K562 (cell line): ENCODE results near the gene LCNL1. TPM values are rescaled to one million over a fixed set of nuclear protein-coding genes. Genes with fewer than 3 reads are reported as not detected.
A peak's percentile ranks its signal among the peaks of the same experiment; 100 is the strongest.

Experiments used
- FOXK1 ChIP-seq: sonication (generic); formaldehyde crosslinking; IDR thresholded peaks from 2 replicates; pipeline ENCODE4 v1.8.0; 2022; ENCODE audit warnings: missing genetic modification reagents, mild to moderate bottlenecking, borderline replicate concordance
- GTF3C2 ChIP-seq: IDR thresholded peaks from 3 replicates; pipeline ENCODE4 v1.6.1; 2011; ENCODE audit warnings: borderline replicate concordance, mild to moderate bottlenecking, moderate library complexity; ENCODE audit not compliant: insufficient read length; ENCODE audit errors: extremely low read depth
- MAZ ChIP-seq, 2 experiments: fragments of 450-650 bp in 1 of 2; sonication (generic) in 1 of 2; formaldehyde crosslinking; IDR thresholded peaks in 1 of 2; conservative IDR thresholded peaks in 1 of 2; 2 replicates each; pipeline versions ENCODE4 v1.4.0 to v1.5.0; 2020; ENCODE audit warnings: mild to moderate bottlenecking in 1 of 2, missing genetic modification reagents in 1 of 2
- MIER1 ChIP-seq: fragments of 450-650 bp; IDR thresholded peaks from 2 replicates; pipeline ENCODE4 v1.6.1; 2016; ENCODE audit warnings: antibody characterized with exemption, mild to moderate bottlenecking, low read depth
- NR4A1 ChIP-seq, 2 experiments: fragments of 250-450 bp in 1 of 2; fragments of 450-650 bp in 1 of 2; sonication (Bioruptor Pico) in 1 of 2; IDR thresholded peaks; 2 replicates each; pipeline versions ENCODE4 v1.4.0 to v1.6.1; 2016 to 2020; ENCODE audit warnings: mild to moderate bottlenecking in 2 of 2, missing compliant biosample characterization in 1 of 2, missing genetic modification characterization in 1 of 2, moderate library complexity in 1 of 2
- RAD21 ChIP-seq, 2 experiments: fragments of 250-450 bp in 1 of 2; fragments of 450-650 bp in 1 of 2; sonication (Bioruptor Pico) in 1 of 2; formaldehyde crosslinking in 1 of 2; IDR thresholded peaks in 1 of 2; conservative IDR thresholded peaks in 1 of 2; 2 replicates each; pipeline versions ENCODE4 v1.4.0 to v1.8.0; 2020 to 2022; ENCODE audit warnings: mild to moderate bottlenecking in 2 of 2, moderate library complexity in 1 of 2
- RBM17 ChIP-seq: fragments of 200-400 bp; formaldehyde crosslinking; IDR thresholded peaks from 2 replicates; pipeline ENCODE4 v1.6.1; 2017; ENCODE audit warnings: low read depth, mild to moderate bottlenecking, low read length, borderline replicate concordance
- SUPT5H ChIP-seq: fragments of 450-650 bp; IDR thresholded peaks from 2 replicates; pipeline ENCODE4 v1.6.1; 2016
- TAF7 ChIP-seq: fragments of 450-650 bp; IDR thresholded peaks from 2 replicates; pipeline ENCODE4 v1.6.1; 2016; ENCODE audit warnings: missing genetic modification characterization, missing compliant biosample characterization
- YY1 ChIP-seq, 3 experiments: IDR thresholded peaks; 2 replicates each; pipeline ENCODE4 v1.6.1; 2011; ENCODE audit warnings: low read length in 2 of 3, mild to moderate bottlenecking in 2 of 3, moderate library complexity in 2 of 3, borderline replicate concordance in 1 of 3, control low read depth in 1 of 3, low read depth in 1 of 3; ENCODE audit not compliant: insufficient read depth in 3 of 3, insufficient replicate concordance in 2 of 3, control insufficient read depth in 1 of 3, insufficient read length in 1 of 3; ENCODE audit errors: extremely low read depth in 1 of 3
- ZNF780A ChIP-seq: fragments of 250-450 bp; sonication (Bioruptor Pico); IDR thresholded peaks from 2 replicates; pipeline ENCODE4 v1.5.0; 2021; ENCODE audit warnings: mild to moderate bottlenecking
- polyA plus RNA-seq, 8 experiments: library from polyadenylated mRNA; depleted of rRNA in 4 of 8; stranded (reverse) in 5 of 8; unstranded in 3 of 8; fragments of >200 nt; fragmentation: Nextera tagmentation in 2 of 8; fragmentation: Illumina TruSeq in 1 of 8; extraction: Ambion mirVana in 2 of 8; extraction: Trizol in 1 of 8; gene quantifications; 2 replicates each; pipeline versions ENCODE4 v1.2.1 to v1.2.3, GENCODE V29; 2011 to 2014; ENCODE audit warnings: inconsistent platforms in 1 of 8, missing spikeins in 1 of 8
- total RNA-seq, 7 experiments: library from RNA; depleted of rRNA in 6 of 7; stranded (reverse); fragments of >200 nt in 6 of 7; fragmentation: Illumina TruSeq in 2 of 7; extraction: Trizol in 2 of 7; gene quantifications; 2 replicates each; pipeline versions ENCODE4 v1.2.1 to v1.2.3, GENCODE V29; 2011 to 2021; ENCODE audit warnings: low replicate concordance in 1 of 7
- TF ChIP-seq, protein P1 (sequence below): fragments of 250-450 bp; sonication (Bioruptor Pico); IDR thresholded peaks from 2 replicates; pipeline ENCODE4 v1.9.0; 2021; ENCODE audit warnings: mild to moderate bottlenecking, inconsistent platforms
- TF ChIP-seq, protein P2 (sequence below): IDR thresholded peaks from 2 replicates; pipeline ENCODE4 v1.6.1; 2014; ENCODE audit warnings: antibody characterized with exemption
- TF ChIP-seq, protein P3 (sequence below): fragments of 450-650 bp; formaldehyde crosslinking; conservative IDR thresholded peaks from 2 replicates; pipeline ENCODE4 v1.4.0; 2022; ENCODE audit warnings: mild to moderate bottlenecking, missing genetic modification characterization

LCNL1 gene
- total and polyA plus RNA-seq, 9 of the 15 experiments (the other 6 are each of a cell fraction or from before 2014, with no cell fraction given): 0.04 to 0.16 (median 0.04) TPM; not detected in 4

DNA sequence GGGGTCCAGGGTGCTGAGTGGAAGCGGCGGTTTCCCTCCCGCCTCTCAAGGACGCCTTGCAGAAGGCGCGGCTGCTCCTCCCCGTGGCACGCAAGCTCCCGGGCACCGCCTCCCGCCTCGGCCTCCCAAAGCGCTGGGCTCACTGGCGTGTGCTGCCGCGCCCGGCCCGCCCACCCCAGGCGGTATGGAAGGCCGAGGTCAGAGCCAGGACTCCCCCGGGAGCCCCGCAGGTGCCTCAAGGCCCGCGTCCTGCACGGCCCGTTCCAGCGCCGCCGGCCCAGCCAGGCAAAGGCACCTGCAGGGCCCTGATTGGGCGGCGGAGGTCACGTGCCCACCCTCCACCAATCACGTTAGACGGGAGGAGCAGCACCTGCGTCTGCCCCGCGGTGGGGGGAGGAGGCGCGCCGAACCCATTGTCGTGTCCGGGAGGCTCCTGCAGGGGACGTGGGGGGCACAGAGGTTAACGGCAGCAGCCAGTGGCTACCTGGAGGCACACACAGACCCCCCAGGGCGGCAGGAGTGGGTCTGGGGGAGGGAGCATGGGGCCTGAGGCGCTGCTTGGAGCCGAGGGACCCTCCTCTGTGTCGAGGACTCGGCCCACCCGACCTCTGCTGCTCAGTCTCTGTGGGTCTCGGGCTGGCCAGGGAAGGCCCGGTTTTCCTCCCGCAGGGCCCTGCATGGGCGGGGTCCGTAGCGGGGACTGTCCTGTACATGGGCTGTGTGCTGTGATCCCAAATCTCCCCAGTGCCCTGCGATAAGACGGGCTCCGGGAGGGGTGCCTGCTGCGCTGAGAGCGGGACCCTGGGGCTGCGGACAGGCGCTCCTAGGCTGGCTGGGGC lies 32.8 kb upstream of the LCNL1 start (continued):
- TF ChIP-seq, protein P1, sequence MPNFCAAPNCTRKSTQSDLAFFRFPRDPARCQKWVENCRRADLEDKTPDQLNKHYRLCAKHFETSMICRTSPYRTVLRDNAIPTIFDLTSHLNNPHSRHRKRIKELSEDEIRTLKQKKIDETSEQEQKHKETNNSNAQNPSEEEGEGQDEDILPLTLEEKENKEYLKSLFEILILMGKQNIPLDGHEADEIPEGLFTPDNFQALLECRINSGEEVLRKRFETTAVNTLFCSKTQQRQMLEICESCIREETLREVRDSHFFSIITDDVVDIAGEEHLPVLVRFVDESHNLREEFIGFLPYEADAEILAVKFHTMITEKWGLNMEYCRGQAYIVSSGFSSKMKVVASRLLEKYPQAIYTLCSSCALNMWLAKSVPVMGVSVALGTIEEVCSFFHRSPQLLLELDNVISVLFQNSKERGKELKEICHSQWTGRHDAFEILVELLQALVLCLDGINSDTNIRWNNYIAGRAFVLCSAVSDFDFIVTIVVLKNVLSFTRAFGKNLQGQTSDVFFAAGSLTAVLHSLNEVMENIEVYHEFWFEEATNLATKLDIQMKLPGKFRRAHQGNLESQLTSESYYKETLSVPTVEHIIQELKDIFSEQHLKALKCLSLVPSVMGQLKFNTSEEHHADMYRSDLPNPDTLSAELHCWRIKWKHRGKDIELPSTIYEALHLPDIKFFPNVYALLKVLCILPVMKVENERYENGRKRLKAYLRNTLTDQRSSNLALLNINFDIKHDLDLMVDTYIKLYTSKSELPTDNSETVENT (CRISPR knock-in tag): no peak
- TF ChIP-seq TAF7 (tag): no peak
- TF ChIP-seq, protein P2, sequence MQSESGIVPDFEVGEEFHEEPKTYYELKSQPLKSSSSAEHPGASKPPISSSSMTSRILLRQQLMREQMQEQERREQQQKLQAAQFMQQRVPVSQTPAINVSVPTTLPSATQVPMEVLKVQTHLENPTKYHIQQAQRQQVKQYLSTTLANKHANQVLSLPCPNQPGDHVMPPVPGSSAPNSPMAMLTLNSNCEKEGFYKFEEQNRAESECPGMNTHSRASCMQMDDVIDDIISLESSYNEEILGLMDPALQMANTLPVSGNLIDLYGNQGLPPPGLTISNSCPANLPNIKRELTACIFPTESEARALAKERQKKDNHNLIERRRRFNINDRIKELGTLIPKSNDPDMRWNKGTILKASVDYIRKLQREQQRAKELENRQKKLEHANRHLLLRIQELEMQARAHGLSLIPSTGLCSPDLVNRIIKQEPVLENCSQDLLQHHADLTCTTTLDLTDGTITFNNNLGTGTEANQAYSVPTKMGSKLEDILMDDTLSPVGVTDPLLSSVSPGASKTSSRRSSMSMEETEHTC: peak; percentile 57; the same call in 1 of the 2 replicates
- TF ChIP-seq RAD21 (CRISPR knock-in tag; conservative IDR thresholded peaks at IDR 0.05 in 1 of 2, IDR thresholded peaks at IDR 0.05 in 1 of 2): no peak; a peak in 2 of 4 replicates
- no peak for TF ChIP-seq ZNF780A (CRISPR knock-in tag)
- TF ChIP-seq RBM17: no peak
- TF ChIP-seq GTF3C2: no peak
- peak; percentile 55 for TF ChIP-seq SUPT5H
- TF ChIP-seq YY1 (IDR thresholded peaks at IDR 0.05; ENCODE audit: borderline replicate concordance in 1 of 3, control insufficient read depth in 1 of 3, extremely low read depth in 1 of 3, insufficient read depth in 3 of 3, insufficient read length in 1 of 3, insufficient replicate concordance in 2 of 3, low read depth in 1 of 3, low read length in 2 of 3): peak in 1 of 3 experiments; percentile 4
- peak; percentile 83 to 92 for TF ChIP-seq MAZ (CRISPR knock-in tag; conservative IDR thresholded peaks at IDR 0.05 in 1 of 2, IDR thresholded peaks at IDR 0.05 in 1 of 2)
- no peak for TF ChIP-seq NR4A1 (CRISPR knock-in tag; IDR thresholded peaks at IDR 0.05)
- TF ChIP-seq NR4A1 (tag; IDR thresholded peaks at IDR 0.05): peak; percentile 60; the same call in 1 of the 2 replicates
- no peak for TF ChIP-seq FOXK1 (CRISPR knock-in tag)
- TF ChIP-seq, protein P3, sequence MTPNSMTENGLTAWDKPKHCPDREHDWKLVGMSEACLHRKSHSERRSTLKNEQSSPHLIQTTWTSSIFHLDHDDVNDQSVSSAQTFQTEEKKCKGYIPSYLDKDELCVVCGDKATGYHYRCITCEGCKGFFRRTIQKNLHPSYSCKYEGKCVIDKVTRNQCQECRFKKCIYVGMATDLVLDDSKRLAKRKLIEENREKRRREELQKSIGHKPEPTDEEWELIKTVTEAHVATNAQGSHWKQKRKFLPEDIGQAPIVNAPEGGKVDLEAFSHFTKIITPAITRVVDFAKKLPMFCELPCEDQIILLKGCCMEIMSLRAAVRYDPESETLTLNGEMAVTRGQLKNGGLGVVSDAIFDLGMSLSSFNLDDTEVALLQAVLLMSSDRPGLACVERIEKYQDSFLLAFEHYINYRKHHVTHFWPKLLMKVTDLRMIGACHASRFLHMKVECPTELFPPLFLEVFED: no peak
- no peak for TF ChIP-seq MIER1
